ENCODE measurements around the gene NR3C1.

- TF ChIP-seq PRDM4 (CRISPR knock-in tag; IDR thresholded peaks at IDR 0.05; ENCODE audit: borderline replicate concordance), result no peak
- no peak for TF ChIP-seq GABPA (IDR thresholded peaks at IDR 0.05; ENCODE audit: low read depth, low read length)
- no peak for TF ChIP-seq GABPA (CRISPR knock-in tag; IDR thresholded peaks at IDR 0.05; ENCODE audit: low read depth)
- TF ChIP-seq SIN3A (IDR thresholded peaks at IDR 0.05; ENCODE audit: borderline replicate concordance, low read depth, low read length), result no peak
- TF ChIP-seq GFI1 (CRISPR knock-in tag; IDR thresholded peaks at IDR 0.05; ENCODE audit: borderline replicate concordance), result no peak
- TF ChIP-seq CTCF (CRISPR knock-in tag; IDR thresholded peaks at IDR 0.05), result no peak
- no peak for TF ChIP-seq NFE2L1 (CRISPR knock-in tag; IDR thresholded peaks at IDR 0.05; ENCODE audit: borderline replicate concordance)
- TF ChIP-seq HMGXB4 (CRISPR knock-in tag; IDR thresholded peaks at IDR 0.05; ENCODE audit: borderline replicate concordance in 1 of 2, low read depth in 1 of 2), result no peak
- TF ChIP-seq CEBPB (IDR thresholded peaks at IDR 0.05; ENCODE audit: borderline replicate concordance, low read depth, low read length), result no peak
- no peak for TF ChIP-seq WIZ (CRISPR knock-in tag; IDR thresholded peaks at IDR 0.05)
- TF ChIP-seq SIN3B (IDR thresholded peaks at IDR 0.05; ENCODE audit: low read length), result no peak
- no peak for TF ChIP-seq PRPF4 (IDR thresholded peaks at IDR 0.05; ENCODE audit: low read depth, low read length, poor library complexity, severe bottlenecking)
Measured at GRCh38 chr5:143395638-143396352, 7.7 kb downstream of the NR3C1 start.

Measured in HepG2 (cell line).